ENCODE data around the gene NOP10. TPM values are rescaled to one million over a fixed set of nuclear protein-coding genes. Genes with fewer than 3 reads are reported as not detected.

Gene NOP10
- total RNA-seq, 1 experiment from 2014 or later, result 162 TPM

- Histone ChIP-seq H3K27me3 (ENCODE audit: insufficient read depth, low read depth) (no peaks in the 10 kb centered on the region), H4K20me1 (ENCODE audit: insufficient read depth) (no peaks in the 10 kb centered on the region), H3F3A (ENCODE audit: insufficient read depth, low read depth) (peaks cover 17% of the 10 kb centered on the region), H3K79me2 (ENCODE audit: low read depth) (peaks cover 21% of the 10 kb centered on the region), H3K36me3 (ENCODE audit: low read depth) (peaks cover 5% of the 10 kb centered on the region; the same call in 1 of the 2 replicates), H3K4me3 (peak overlapping the region; percentile 83), H3K9me3 (ENCODE audit: insufficient read depth, low read depth) (no peaks in the 10 kb centered on the region), H2AFZ (no peak overlapping the region), H3K9me2 (ENCODE audit: insufficient read depth) (no peaks in the 10 kb centered on the region), H3K4me1 (replicated peaks; ENCODE audit: insufficient read depth) (peaks cover 15% of the 10 kb centered on the region), H3K27ac (peak overlapping the region; percentile 81), H3K4me2 (peak overlapping the region; percentile 73)
- BruUV-seq (replicated peaks), result TSS peak; percentile 53
- intact Hi-C loops (cut with micrococcal nuclease; ENCODE audit: unreplicated experiment), result no loop called here
- ChIA-PET POLR2A (ENCODE audit: unreplicated experiment) (no interaction called here), CTCF (interaction anchor here (1.5 kb wide), 1 partner anchor 19 kb away, joined by 3 read pairs; no protein-coding TSS in a partner anchor)
- DNase-seq, result no peak
- TF ChIP-seq EZH2 (IDR thresholded peaks at IDR 0.05; ENCODE audit: low read depth) (no peak), CTCF (conservative IDR thresholded peaks at IDR 0.05) (no peak)
Measured at GRCh38 chr15:34341381-34342212, 1.3 kb downstream of the NOP10 start.

- Histone ChIP-seq H3K27ac (0 out of 2 replicates have a peak overlapping the region, but pooled peaks have one; percentile 9), H3K9me2 (ENCODE audit: insufficient read depth) (no peaks in the 10 kb centered on the region), H3K9me3 (ENCODE audit: insufficient read depth, low read depth) (no peaks in the 10 kb centered on the region), H3K4me2 (no peak overlapping the region), H3K79me2 (ENCODE audit: low read depth) (peaks cover 21% of the 10 kb centered on the region), H3K4me3 (no peak overlapping the region), H3F3A (ENCODE audit: insufficient read depth, low read depth) (peaks cover 26% of the 10 kb centered on the region), H2AFZ (no peak overlapping the region), H4K20me1 (ENCODE audit: insufficient read depth) (no peaks in the 10 kb centered on the region), H3K27me3 (ENCODE audit: insufficient read depth, low read depth) (no peaks in the 10 kb centered on the region), H3K4me1 (replicated peaks; ENCODE audit: insufficient read depth) (peaks cover 31% of the 10 kb centered on the region), H3K36me3 (ENCODE audit: low read depth) (peaks cover 5% of the 10 kb centered on the region; the same call in 1 of the 2 replicates)
- CTCF ChIA-PET, result interaction anchor here (0.7 kb wide), 1 partner anchor 43 kb away, joined by 3 read pairs; no protein-coding TSS in a partner anchor
- intact Hi-C loops (cut with micrococcal nuclease; ENCODE audit: unreplicated experiment), result loop anchor here (10.0 kb wide), 1 partner anchor 235 kb away; the partner anchor contains the start of genes EMC7 and PGBD4
- no peak for TF ChIP-seq CTCF (conservative IDR thresholded peaks at IDR 0.05)
- no peak for TF ChIP-seq EZH2 (IDR thresholded peaks at IDR 0.05; ENCODE audit: low read depth)
- POLR2A ChIA-PET (ENCODE audit: unreplicated experiment), result no interaction called here
- no TSS peak for BruUV-seq (replicated peaks)
- no peak for DNase-seq
Measured at GRCh38 chr15:34339946-34340345, 3.0 kb downstream of the NOP10 start.

- peaks cover 34% of the 10 kb centered on the region for H3F3A ChIP-seq (ENCODE audit: insufficient read depth, low read depth)
- no peaks in the 10 kb centered on the region for H3K9me3 ChIP-seq (ENCODE audit: insufficient read depth, low read depth)
- H2AFZ ChIP-seq, result no peak overlapping the region
- BruUV-seq (replicated peaks), result no TSS peak
- no peaks in the 10 kb centered on the region for H4K20me1 ChIP-seq (ENCODE audit: insufficient read depth)
- peaks cover 41% of the 10 kb centered on the region for H3K4me1 ChIP-seq (replicated peaks; ENCODE audit: insufficient read depth)
- H3K4me2 ChIP-seq, result peak overlapping the region; percentile 93
- ChIA-PET POLR2A (ENCODE audit: unreplicated experiment) (interaction anchor here (0.6 to 0.8 kb wide), 3 partner anchors 22 to 1041 kb away, joined by 4 to 11 read pairs (median 6); no protein-coding TSS in a partner anchor), CTCF (interaction anchor here (0.7 kb wide), 1 partner anchor 1270 kb away, joined by 4 read pairs; no protein-coding TSS in a partner anchor)
- peaks cover 24% of the 10 kb centered on the region for H3K79me2 ChIP-seq (ENCODE audit: low read depth)
- intact Hi-C loops (cut with micrococcal nuclease; ENCODE audit: unreplicated experiment), result loop anchor here (10.0 kb wide), 1 partner anchor 234 kb away; the partner anchor contains the start of genes EMC7 and PGBD4
- no peaks in the 10 kb centered on the region for H3K27me3 ChIP-seq (ENCODE audit: insufficient read depth, low read depth)
- no peak for DNase-seq
- H3K4me3 ChIP-seq, result peak overlapping the region; percentile 86
- H3K27ac ChIP-seq, result peak overlapping the region; percentile 46
- H3K36me3 ChIP-seq (ENCODE audit: low read depth), result peaks cover 5% of the 10 kb centered on the region; the same call in 1 of the 2 replicates
- H3K9me2 ChIP-seq (ENCODE audit: insufficient read depth), result no peaks in the 10 kb centered on the region
- TF ChIP-seq CTCF (conservative IDR thresholded peaks at IDR 0.05), result no peak
- TF ChIP-seq EZH2 (IDR thresholded peaks at IDR 0.05; ENCODE audit: low read depth), result no peak
Measured at GRCh38 chr15:34338347-34338746, 4.6 kb downstream of the NOP10 start.

All from PC-9 (cell line).